GM10266 (cell line): ENCODE results near the gene DNAJB13.

Experiments used
- DNase-seq: peaks from one replicate; pipeline ENCODE4 v3.0.0; 2012; ENCODE audit errors: extremely low spot score
- TF ChIP-seq, protein P1 (sequence below): IDR thresholded peaks from 2 replicates; pipeline ENCODE4 v1.5.1; 2012; ENCODE audit warnings: mild to moderate bottlenecking, low read depth; ENCODE audit not compliant: control insufficient read depth, insufficient read depth; ENCODE audit errors: missing control alignments

DNAJB13 gene

DNA sequence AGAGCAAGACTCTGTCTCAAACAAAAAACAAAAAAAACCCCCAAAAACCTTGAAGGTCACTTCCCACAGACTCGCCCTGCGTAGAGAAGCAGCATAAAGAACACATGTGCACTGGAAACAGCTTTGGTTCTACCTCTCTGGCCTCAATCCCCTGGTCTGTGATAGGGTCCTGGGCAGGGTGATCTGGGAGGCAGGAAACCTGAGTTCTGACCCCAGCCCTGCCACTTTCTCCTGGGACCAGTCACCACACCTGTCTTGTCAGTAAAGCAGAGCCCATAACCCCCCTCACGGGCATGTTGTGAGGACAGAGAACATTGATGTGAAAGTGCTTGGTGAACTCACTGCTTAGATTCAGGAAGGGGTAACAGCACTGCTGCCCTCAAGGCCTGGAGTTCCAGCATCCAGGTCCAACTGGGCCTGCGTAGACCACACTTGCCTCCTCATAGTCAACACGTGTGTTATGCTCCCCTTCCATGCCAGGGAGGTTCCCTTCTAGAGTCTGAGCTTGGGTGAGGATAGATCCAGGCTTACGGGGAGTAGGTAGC is 20.4 kb downstream of the DNAJB13 start:
- TF ChIP-seq, protein P1, sequence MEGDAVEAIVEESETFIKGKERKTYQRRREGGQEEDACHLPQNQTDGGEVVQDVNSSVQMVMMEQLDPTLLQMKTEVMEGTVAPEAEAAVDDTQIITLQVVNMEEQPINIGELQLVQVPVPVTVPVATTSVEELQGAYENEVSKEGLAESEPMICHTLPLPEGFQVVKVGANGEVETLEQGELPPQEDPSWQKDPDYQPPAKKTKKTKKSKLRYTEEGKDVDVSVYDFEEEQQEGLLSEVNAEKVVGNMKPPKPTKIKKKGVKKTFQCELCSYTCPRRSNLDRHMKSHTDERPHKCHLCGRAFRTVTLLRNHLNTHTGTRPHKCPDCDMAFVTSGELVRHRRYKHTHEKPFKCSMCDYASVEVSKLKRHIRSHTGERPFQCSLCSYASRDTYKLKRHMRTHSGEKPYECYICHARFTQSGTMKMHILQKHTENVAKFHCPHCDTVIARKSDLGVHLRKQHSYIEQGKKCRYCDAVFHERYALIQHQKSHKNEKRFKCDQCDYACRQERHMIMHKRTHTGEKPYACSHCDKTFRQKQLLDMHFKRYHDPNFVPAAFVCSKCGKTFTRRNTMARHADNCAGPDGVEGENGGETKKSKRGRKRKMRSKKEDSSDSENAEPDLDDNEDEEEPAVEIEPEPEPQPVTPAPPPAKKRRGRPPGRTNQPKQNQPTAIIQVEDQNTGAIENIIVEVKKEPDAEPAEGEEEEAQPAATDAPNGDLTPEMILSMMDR = no peak
- DNase-seq = no peak

DNA sequence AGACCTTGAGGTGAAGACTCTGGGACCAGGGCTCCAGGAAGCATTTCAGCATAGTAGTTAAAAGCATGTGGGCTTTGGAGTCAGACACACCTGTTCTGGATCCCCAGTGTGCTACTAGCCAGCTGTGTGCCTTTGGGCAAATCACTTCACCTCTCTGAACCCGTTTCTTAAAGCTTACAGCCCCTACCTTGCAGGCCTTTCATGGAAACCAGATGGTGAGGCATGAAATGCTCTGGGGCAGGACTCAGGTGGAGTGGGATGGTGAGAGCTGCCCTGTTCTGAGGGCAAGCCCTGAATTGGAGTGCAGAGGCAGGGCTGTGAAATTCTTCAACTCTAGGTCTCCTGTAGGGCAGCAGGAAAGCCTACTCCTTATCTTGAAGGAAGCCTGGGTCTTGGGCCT is 21.4 kb downstream of the DNAJB13 start:
- TF ChIP-seq, protein P1 = no peak
- DNase-seq = no peak

DNA sequence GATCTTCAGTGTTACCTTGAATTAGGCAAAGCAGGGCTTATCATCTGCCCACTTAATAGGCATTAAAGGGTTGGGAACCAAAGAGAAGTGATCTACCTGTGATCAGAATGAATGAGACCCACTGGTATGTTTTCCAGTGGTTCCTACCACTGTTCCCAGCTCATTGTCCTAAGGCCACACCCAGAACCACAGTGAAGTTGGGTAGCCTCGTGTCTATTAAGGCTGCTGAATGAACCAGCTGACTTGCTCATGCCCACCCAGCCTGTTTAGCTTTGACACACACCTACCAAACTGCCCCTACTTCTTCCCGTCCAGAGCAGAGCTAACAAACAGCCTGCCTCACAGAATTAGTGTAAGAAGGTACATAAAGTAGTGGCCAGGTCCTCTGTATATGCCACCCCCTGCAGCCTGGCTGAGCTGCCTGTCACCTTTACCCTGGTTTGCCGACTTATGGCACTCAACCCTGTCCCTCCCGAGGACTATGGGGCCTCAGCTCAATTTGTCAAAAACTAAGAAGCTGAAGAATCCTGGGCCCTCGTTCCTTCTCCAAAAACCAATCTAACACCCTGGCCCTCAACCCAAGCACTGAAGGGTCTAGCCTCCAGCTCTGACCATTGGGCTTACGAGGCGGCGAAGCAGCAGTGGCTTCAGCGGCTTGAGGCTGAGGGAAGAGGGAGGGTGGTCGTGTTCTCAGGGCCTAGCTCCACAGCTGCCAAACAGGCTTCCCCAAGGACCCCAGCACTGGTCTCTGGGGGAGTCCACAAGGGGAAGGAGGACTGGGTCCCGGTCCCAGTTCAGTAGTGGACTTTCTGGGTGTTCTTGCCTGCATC is 22.0 kb downstream of the DNAJB13 start:
- TF ChIP-seq, protein P1 = no peak
- DNase-seq = no peak

DNA sequence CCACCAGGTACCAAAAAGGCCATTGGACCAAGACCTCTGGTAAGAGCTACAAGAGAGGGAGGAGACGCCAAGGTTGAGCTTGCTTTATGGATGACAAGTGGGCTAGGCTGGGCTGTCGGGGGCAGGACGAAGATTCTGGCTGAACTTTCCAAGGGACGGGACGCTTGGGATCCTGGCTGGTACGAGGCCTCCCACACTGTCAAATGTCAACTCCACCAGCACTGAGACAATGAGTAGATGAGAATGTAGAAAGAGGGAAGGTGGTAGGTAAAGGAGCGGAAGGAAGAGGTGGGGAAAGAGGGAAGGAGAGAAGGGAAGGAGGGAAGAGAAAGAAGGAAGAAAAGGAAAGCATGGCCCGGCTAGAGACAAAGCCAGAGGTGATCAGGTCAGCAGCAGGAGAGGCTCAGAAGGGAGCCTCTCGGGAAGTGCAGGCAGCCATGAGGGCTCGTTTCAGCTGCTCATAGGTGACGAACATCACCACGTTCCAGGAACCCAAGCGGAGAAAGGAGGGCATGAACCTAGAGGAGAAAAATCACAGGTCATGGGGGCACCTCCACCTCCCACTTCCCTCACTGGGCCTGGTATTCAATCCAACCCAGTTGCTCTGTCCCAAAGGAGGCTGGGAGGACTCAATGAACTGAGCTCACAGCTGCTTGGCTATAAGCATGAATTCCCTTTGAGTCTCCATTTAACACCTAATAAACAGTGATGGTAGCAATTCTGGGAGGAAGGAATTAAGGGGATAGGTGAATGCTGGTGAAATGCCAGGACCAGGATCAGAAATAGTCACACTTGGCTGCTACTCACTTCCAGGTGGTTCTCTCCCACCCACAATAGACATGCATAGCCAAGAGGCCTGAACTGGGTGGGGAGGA is 24.0 kb downstream of the DNAJB13 start:
- TF ChIP-seq, protein P1 = no peak
- no peak for DNase-seq

DNA sequence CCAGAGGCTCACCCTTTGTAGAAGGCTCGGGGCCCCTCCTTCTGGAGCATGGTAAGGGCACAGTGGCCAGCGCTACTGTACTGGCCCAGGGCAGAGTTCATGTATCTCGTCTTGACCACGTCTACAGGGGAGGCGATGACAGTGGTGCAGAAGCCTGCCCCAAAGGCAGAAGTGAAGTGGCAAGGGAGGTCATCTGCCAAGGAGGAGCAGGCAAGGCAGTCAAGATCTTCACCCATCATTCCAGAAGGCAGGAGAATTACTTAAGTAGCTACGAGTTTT is 24.6 kb downstream of the DNAJB13 start:
- DNase-seq = no peak
- TF ChIP-seq, protein P1 = no peak

DNA sequence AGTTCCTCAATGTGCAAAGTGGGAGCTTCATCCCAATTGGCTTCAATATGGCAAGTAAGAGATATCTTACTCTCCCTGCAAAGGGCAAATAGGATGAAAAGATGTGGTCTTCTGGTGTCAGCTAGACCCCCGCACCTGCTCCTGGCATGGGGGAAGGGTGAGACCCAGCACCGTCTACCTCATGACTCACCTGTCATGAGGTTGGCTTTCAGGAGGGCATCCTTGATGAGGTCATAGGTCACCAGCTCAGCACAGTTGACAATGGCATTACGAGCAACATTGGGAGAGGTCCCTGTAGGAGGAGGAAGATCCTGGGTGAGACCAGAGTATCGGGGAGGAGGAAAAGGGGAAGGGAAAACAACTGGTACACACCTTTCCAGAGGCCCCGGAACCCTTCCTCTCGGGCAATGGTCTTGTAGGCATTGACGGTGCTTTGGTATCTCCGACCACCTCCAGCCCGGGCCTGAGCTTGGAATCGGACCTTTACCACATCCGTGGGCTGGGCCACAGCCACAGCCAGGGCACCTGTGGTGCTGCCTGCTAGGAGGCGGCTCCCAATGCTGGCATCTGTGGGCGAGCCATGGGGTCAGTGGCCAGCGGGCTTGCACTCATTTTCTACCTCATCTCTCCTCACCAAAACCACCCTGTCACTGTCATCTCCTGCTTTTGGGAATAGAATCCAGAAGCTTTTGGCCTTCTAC is 25.8 kb downstream of the DNAJB13 start:
- no peak for DNase-seq
- TF ChIP-seq, protein P1 = no peak
